Prostate gland (tissue), 2 donors: ENCODE measurements around the gene AP5B1.
A peak's percentile ranks its signal among the peaks of the same experiment; 100 is the strongest.

ENCODE experiments used
- POLR2A ChIP-seq: fragments of 450-650 bp; IDR thresholded peaks from one replicate; pipeline ENCODE4 v1.6.1; 2016; ENCODE audit warnings: antibody characterized with exemption, mild to moderate bottlenecking
- POLR2AphosphoS5 ChIP-seq: sonication (generic); formaldehyde crosslinking; IDR thresholded peaks from one replicate; pipeline ENCODE4 v1.6.1; 2017; ENCODE audit warnings: antibody characterized with exemption
- TF ChIP-seq, protein P1 (sequence below), 4 experiments: fragments of 200-600 bp in 2 of 4; fragments of 450-650 bp in 2 of 4; sonication (generic) in 2 of 4; IDR thresholded peaks; 1 replicate in 3 of 4; 2 replicates in 1 of 4; pipeline ENCODE4 v1.5.1; 2016 to 2019; ENCODE audit warnings: antibody characterized with exemption in 4 of 4, mild to moderate bottlenecking in 2 of 4, moderate library complexity in 2 of 4

DNA sequence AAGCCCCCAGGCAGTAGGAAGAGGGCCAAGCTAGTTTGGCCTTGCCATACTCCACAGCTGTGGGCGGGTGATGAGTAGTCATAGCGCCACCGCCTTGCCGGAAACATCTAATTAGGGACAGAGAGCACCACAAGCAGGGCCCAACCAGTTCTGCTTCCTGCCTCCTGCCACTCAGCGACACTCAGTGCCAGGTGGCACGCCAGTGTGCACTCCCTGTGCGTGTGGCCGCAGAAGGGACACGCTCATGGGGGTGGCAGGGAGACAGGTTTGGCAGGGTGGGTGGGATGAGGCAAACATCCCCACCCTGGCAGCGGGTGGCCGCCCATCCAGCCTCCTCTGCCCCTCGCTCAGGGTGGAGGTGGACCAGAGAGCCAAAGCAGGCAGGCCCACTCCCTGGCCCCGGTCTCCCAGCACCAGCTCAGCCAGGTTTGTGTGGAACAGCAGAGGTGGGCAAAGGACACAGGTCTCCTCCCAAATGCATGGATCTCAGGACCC lies 11.0 kb upstream of the AP5B1 start:
- TF ChIP-seq, protein P1, sequence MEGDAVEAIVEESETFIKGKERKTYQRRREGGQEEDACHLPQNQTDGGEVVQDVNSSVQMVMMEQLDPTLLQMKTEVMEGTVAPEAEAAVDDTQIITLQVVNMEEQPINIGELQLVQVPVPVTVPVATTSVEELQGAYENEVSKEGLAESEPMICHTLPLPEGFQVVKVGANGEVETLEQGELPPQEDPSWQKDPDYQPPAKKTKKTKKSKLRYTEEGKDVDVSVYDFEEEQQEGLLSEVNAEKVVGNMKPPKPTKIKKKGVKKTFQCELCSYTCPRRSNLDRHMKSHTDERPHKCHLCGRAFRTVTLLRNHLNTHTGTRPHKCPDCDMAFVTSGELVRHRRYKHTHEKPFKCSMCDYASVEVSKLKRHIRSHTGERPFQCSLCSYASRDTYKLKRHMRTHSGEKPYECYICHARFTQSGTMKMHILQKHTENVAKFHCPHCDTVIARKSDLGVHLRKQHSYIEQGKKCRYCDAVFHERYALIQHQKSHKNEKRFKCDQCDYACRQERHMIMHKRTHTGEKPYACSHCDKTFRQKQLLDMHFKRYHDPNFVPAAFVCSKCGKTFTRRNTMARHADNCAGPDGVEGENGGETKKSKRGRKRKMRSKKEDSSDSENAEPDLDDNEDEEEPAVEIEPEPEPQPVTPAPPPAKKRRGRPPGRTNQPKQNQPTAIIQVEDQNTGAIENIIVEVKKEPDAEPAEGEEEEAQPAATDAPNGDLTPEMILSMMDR (IDR thresholded peaks at IDR 0.05), result no peak
- TF ChIP-seq POLR2A (peak; percentile 57), POLR2AphosphoS5 (peak; percentile 33)
